NB4 (cell line): ENCODE data around the gene IREB2.

Experiments used
- CTCF ChIP-seq: IDR thresholded peaks from one replicate; pipeline ENCODE4 v1.5.1; 2012; ENCODE audit warnings: low read depth, low read length
- MAX ChIP-seq: IDR thresholded peaks from 2 replicates; pipeline ENCODE4 v1.6.1; 2011; ENCODE audit warnings: low read depth, low read length
- POLR2A ChIP-seq: IDR thresholded peaks from 2 replicates; pipeline ENCODE4 v1.6.1; 2011; ENCODE audit warnings: mild to moderate bottlenecking; ENCODE audit not compliant: insufficient read length; ENCODE audit errors: extremely low read depth

GRCh38 chr15:78507831-78508160, 69.8 kb downstream of the IREB2 start:
- TF ChIP-seq CTCF (no peak), POLR2A (no peak), MAX (no peak)
